Neural progenitor cell (in vitro differentiated cells): ENCODE results near the gene FER. TPM values are rescaled to one million over a fixed set of nuclear protein-coding genes. Genes with fewer than 3 reads are reported as not detected.
A peak's percentile ranks its signal among the peaks of the same experiment; 100 is the strongest.

Experiments used
- DNase-seq: peaks from one replicate; pipeline ENCODE4 v3.0.0-alpha.2; 2016; ENCODE audit warnings: low spot score
- H2AFZ ChIP-seq: fragments of 200-600 bp; sonication (generic); replicated peaks from 2 replicates; pipeline ENCODE4 v1.6.1; 2016; ENCODE audit warnings: antibody characterized with exemption
- H3F3A ChIP-seq: fragments of 200-600 bp; sonication (generic); 2 replicates; pipeline ENCODE4 v1.6.1; 2016; ENCODE audit warnings: antibody characterized with exemption, low read depth
- H3K27ac ChIP-seq: fragments of 200-600 bp; sonication (generic); 2 replicates; pipeline ENCODE4 v1.5.1; 2016; ENCODE audit warnings: mild to moderate bottlenecking
- H3K27me3 ChIP-seq: fragments of 200-600 bp; sonication (generic); 2 replicates; pipeline ENCODE4 v1.6.1; 2016; ENCODE audit warnings: mild to moderate bottlenecking, moderate library complexity
- H3K36me3 ChIP-seq: fragments of 200-600 bp; sonication (generic); 2 replicates; pipeline ENCODE4 v1.5.1; 2016
- H3K4me1 ChIP-seq: fragments of 200-600 bp; sonication (generic); 2 replicates; pipeline ENCODE4 v1.6.1; 2016; ENCODE audit warnings: mixed run types
- H3K4me2 ChIP-seq: fragments of 200-600 bp; sonication (generic); 2 replicates; pipeline ENCODE4 v1.6.1; 2016
- H3K4me3 ChIP-seq: fragments of 200-600 bp; sonication (generic); 2 replicates; pipeline ENCODE4 v1.5.1; 2016
- H3K79me2 ChIP-seq: fragments of 200-600 bp; sonication (generic); 2 replicates; pipeline ENCODE4 v1.6.1; 2016; ENCODE audit warnings: low read depth
- H3K9ac ChIP-seq: fragments of 200-600 bp; sonication (generic); 2 replicates; pipeline ENCODE4 v1.6.1; 2016
- H3K9me3 ChIP-seq: fragments of 200-600 bp; sonication (generic); 2 replicates; pipeline ENCODE4 v1.5.1; 2016; ENCODE audit warnings: low read depth
- H4K20me1 ChIP-seq: fragments of 200-600 bp; sonication (generic); 2 replicates; pipeline ENCODE4 v1.6.1; 2016; ENCODE audit warnings: low read depth
- H3K27ac Mint-ChIP-seq: 3 replicates; pipeline ENCODE4 v1.8.0; 2021; ENCODE audit warnings: mixed read lengths
- H3K27me3 Mint-ChIP-seq: 2 replicates; pipeline ENCODE4 v1.8.0; 2022; ENCODE audit warnings: low read depth, mild to moderate bottlenecking, inconsistent platforms, moderate library complexity, mixed read lengths; ENCODE audit not compliant: insufficient read depth
- H3K36me3 Mint-ChIP-seq: 3 replicates; pipeline ENCODE4 v1.8.0; 2021; ENCODE audit warnings: mixed read lengths
- H3K4me1 Mint-ChIP-seq: 3 replicates; pipeline ENCODE4 v1.8.0; 2021; ENCODE audit warnings: mixed read lengths
- H3K4me3 Mint-ChIP-seq: 3 replicates; pipeline ENCODE4 v1.8.0; 2021; ENCODE audit warnings: mild to moderate bottlenecking, moderate library complexity, mixed read lengths
- H3K9me3 Mint-ChIP-seq: 3 replicates; pipeline ENCODE4 v1.8.0; 2020; ENCODE audit warnings: mixed read lengths
- EZH2 ChIP-seq: fragments of 200-600 bp; sonication (generic); IDR thresholded peaks from 2 replicates; pipeline ENCODE4 v1.6.1; 2017; ENCODE audit warnings: antibody characterized with exemption, mild to moderate bottlenecking, moderate library complexity
- EZH2phosphoT487 ChIP-seq: fragments of 200-600 bp; sonication (generic); IDR thresholded peaks from 2 replicates; pipeline ENCODE4 v1.6.1; 2017; ENCODE audit warnings: antibody characterized with exemption
- total RNA-seq: library from RNA; depleted of rRNA; stranded (reverse); fragments of >200 nt; gene quantifications from 2 replicates; pipeline ENCODE4 v1.2.3, GENCODE V29; 2015; ENCODE audit warnings: low replicate concordance
- TF ChIP-seq, protein P1 (sequence below): fragments of 200-600 bp; sonication (generic); IDR thresholded peaks from 2 replicates; pipeline ENCODE4 v1.5.1; 2017; ENCODE audit warnings: antibody characterized with exemption, mild to moderate bottlenecking

Gene FER
- total RNA-seq, 1 donor from 2014 or later = 25.0 TPM

GRCh38 chr5:109062664-109063063 lies 315.0 kb downstream of the FER start:
- Histone ChIP-seq H3K4me2 (no peak overlapping the region), H3K4me3 (no peak overlapping the region), H3K79me2 (no peaks in the 10 kb centered on the region), H3K9me3 (no peaks in the 10 kb centered on the region), H3K9ac (no peak overlapping the region), H3F3A (no peaks in the 10 kb centered on the region), H2AFZ (no peak overlapping the region), H3K27ac (no peak overlapping the region), H3K27me3 (no peaks in the 10 kb centered on the region), H4K20me1 (no peaks in the 10 kb centered on the region), H3K36me3 (no peaks in the 10 kb centered on the region), H3K4me1 (no peaks in the 10 kb centered on the region)
- DNase-seq = no peak
- Mint-ChIP-seq H3K9me3 (no peaks in the 10 kb centered on the region), H3K27me3 (no peaks in the 10 kb centered on the region), H3K4me1 (no peaks in the 10 kb centered on the region), H3K27ac (no peak overlapping the region), H3K4me3 (no peak overlapping the region), H3K36me3 (peaks cover 2% of the 10 kb centered on the region)
- TF ChIP-seq EZH2phosphoT487 = no peak

GRCh38 chr5:109063223-109063622 lies 315.5 kb downstream of the FER start:
- H3K4me1 Mint-ChIP-seq = no peaks in the 10 kb centered on the region
- Histone ChIP-seq H3K36me3 (no peaks in the 10 kb centered on the region), H3K9ac (no peak overlapping the region), H3K79me2 (no peaks in the 10 kb centered on the region), H3K4me3 (no peak overlapping the region), H3K4me2 (no peak overlapping the region), H3K27me3 (no peaks in the 10 kb centered on the region), H3K9me3 (no peaks in the 10 kb centered on the region), H3F3A (no peaks in the 10 kb centered on the region), H2AFZ (no peak overlapping the region), H3K27ac (no peak overlapping the region), H4K20me1 (no peaks in the 10 kb centered on the region), H3K4me1 (no peaks in the 10 kb centered on the region)
- TF ChIP-seq EZH2 = no peak
- TF ChIP-seq, protein P1, sequence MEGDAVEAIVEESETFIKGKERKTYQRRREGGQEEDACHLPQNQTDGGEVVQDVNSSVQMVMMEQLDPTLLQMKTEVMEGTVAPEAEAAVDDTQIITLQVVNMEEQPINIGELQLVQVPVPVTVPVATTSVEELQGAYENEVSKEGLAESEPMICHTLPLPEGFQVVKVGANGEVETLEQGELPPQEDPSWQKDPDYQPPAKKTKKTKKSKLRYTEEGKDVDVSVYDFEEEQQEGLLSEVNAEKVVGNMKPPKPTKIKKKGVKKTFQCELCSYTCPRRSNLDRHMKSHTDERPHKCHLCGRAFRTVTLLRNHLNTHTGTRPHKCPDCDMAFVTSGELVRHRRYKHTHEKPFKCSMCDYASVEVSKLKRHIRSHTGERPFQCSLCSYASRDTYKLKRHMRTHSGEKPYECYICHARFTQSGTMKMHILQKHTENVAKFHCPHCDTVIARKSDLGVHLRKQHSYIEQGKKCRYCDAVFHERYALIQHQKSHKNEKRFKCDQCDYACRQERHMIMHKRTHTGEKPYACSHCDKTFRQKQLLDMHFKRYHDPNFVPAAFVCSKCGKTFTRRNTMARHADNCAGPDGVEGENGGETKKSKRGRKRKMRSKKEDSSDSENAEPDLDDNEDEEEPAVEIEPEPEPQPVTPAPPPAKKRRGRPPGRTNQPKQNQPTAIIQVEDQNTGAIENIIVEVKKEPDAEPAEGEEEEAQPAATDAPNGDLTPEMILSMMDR = no peak
- no peak for TF ChIP-seq EZH2phosphoT487
- no peak overlapping the region for H3K27ac Mint-ChIP-seq
- H3K36me3 Mint-ChIP-seq = peaks cover 2% of the 10 kb centered on the region
- no peaks in the 10 kb centered on the region for H3K27me3 Mint-ChIP-seq
- no peak overlapping the region for H3K4me3 Mint-ChIP-seq
- peak; percentile 6 for DNase-seq
- no peaks in the 10 kb centered on the region for H3K9me3 Mint-ChIP-seq

- TF ChIP-seq EZH2 (no peak), EZH2phosphoT487 (no peak)
- TF ChIP-seq, protein P1 = no peak
- Histone ChIP-seq H3K79me2 (no peaks in the 10 kb centered on the region), H3K9ac (no peak overlapping the region), H3K9me3 (no peaks in the 10 kb centered on the region), H3K4me2 (no peak overlapping the region), H3K27me3 (no peaks in the 10 kb centered on the region), H3K36me3 (no peaks in the 10 kb centered on the region), H3K4me3 (no peak overlapping the region), H4K20me1 (no peaks in the 10 kb centered on the region), H3K27ac (no peak overlapping the region), H3F3A (no peaks in the 10 kb centered on the region), H2AFZ (no peak overlapping the region), H3K4me1 (no peaks in the 10 kb centered on the region)
- Mint-ChIP-seq H3K9me3 (no peaks in the 10 kb centered on the region), H3K27ac (no peak overlapping the region), H3K27me3 (no peaks in the 10 kb centered on the region), H3K4me3 (no peak overlapping the region), H3K4me1 (no peaks in the 10 kb centered on the region), H3K36me3 (no peaks in the 10 kb centered on the region)
- no peak for DNase-seq
These were observed 329.0 kb downstream of the FER start for GRCh38 chr5:109076741-109077140.

DNA sequence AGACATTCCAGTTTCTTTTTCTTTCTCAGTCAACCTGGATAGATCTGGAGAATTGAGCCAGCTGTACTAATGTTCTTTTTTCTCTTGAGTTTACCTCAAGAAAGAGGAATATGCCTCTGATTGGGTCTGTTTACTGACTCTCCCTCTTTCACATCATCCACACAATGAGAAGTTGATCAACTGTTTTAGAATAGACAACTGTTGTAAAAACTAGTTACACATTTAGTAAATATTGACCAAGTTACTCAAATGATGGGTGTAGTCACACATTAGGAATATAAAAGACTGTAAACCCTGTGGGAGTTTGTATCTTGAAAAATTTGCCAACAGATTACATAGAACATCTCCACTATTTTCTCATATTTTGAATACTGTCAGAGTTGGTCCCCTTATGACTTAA lies 330.8 kb downstream of the FER start:
- no peaks in the 10 kb centered on the region for H3K4me1 ChIP-seq
- H3K4me3 ChIP-seq = no peak overlapping the region

More for the DNA sequence above, 330.8 kb downstream of the FER start:
- Histone ChIP-seq H3K9me3 (no peaks in the 10 kb centered on the region), H3K79me2 (no peaks in the 10 kb centered on the region), H3K36me3 (no peaks in the 10 kb centered on the region), H3K9ac (no peak overlapping the region), H3F3A (no peaks in the 10 kb centered on the region), H4K20me1 (no peaks in the 10 kb centered on the region), H3K27me3 (no peaks in the 10 kb centered on the region), H3K4me2 (no peak overlapping the region), H3K27ac (no peak overlapping the region), H2AFZ (no peak overlapping the region)
- no peak for TF ChIP-seq EZH2
- TF ChIP-seq EZH2phosphoT487 = no peak
- TF ChIP-seq, protein P1 = no peak
- H3K9me3 Mint-ChIP-seq = no peaks in the 10 kb centered on the region
- H3K4me3 Mint-ChIP-seq = no peak overlapping the region
- no peak for DNase-seq
- no peaks in the 10 kb centered on the region for H3K27me3 Mint-ChIP-seq
- H3K27ac Mint-ChIP-seq = no peak overlapping the region
- H3K4me1 Mint-ChIP-seq = no peaks in the 10 kb centered on the region
- H3K36me3 Mint-ChIP-seq = no peaks in the 10 kb centered on the region
